Measurements from ENCODE around the gene INHBC.

The INHBC gene

DNA sequence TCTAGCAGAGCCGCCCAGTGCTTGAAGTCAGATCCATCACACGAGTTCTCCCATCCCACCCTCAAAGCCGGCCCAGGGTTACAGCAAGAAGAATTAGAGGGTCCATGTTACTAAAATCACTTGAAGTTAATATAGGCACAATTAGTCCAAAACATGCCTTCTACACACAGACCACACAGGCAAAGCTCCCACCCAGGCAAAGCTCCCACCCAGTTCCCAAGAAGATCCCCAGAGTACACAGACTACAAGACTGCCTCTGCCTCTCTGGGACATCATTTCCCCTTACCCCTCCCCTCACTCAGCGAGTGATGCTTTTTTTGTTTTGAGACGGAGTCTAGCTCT is 28.3 kb downstream of the INHBC start:
- no peak for DNase-seq (ENCODE audit: low read depth, low spot score)
- no peak overlapping the region for H3K4me3 ChIP-seq (ENCODE audit: low read length)

GRCh38 chr12:57464569-57464968 is 30.0 kb downstream of the INHBC start:
- H3K4me3 ChIP-seq (ENCODE audit: low read length): no peak overlapping the region

DNA sequence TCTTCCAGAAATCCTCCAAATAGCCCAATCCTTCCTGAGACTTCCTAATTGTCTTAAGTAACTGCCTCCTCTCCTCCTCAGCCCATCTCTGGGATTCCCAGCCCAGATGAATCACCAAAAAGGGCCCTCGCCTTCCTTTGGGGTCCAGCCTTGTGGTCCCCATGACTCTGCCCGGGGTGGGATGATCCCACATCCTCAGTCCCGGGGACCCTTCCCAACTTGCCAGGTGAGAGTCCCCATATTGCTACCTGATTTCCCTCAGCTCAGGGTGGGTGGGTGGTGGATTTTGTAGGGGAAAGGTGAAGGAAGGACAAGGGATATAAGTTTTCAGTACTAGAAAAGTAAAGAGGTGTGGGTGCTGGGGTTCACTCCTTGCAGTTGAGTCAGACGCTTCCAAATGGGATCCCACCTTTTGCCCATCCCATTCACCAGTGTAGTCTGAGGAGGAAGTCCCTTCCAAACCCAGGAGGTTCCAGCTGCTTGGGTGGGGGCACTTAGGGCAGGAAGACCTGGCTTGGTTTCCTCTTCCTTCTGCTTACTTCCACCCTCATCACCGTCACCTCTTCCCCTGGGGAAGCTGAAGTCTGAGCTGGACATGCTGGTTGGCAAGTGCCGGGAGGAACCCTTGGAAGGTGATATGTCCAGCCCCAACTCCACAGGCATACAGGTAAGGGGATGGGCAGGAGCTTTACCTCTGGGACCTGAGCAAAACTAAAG is 30.6 kb downstream of the INHBC start:
- no peak for DNase-seq (ENCODE audit: low read depth, low spot score)
- H3K4me3 ChIP-seq (ENCODE audit: low read length): no peak overlapping the region

More at GRCh38 chr12:57464569-57464968, 30.0 kb downstream of the INHBC start:
- DNase-seq (ENCODE audit: low read depth, low spot score): no peak

DNA sequence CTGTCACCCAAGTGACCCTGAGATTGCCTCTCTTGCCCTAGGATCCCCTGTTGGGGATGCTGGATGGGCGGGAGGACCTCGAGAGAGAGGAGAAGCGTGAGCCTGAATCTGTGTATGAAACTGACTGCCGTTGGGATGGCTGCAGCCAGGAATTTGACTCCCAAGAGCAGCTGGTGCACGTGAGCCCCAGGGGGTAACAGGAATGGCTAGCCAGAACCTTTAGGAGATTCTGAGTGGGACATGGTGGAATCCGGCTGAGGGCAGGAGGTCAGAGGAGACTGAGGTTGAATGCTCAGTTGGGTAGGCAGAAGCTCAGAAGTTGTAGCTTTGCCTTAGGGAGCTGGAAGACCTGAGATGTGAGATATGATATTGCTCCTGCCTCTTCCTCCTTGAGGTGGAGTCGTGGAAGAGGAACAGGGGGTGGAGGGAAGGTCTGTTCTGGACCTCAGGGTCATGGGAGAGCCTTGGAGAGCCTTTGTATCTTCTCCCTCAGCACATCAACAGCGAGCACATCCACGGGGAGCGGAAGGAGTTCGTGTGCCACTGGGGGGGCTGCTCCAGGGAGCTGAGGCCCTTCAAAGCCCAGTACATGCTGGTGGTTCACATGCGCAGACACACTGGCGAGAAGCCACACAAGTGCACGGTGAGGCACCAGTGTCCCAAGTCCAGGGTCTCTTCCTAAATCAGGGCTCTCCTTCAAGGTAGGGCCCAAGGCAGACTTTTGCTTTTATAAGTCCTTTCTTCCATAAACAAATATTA is 31.3 kb downstream of the INHBC start:
- no peak for DNase-seq (ENCODE audit: low read depth, low spot score)
- H3K4me3 ChIP-seq (ENCODE audit: low read length): no peak overlapping the region

DNA sequence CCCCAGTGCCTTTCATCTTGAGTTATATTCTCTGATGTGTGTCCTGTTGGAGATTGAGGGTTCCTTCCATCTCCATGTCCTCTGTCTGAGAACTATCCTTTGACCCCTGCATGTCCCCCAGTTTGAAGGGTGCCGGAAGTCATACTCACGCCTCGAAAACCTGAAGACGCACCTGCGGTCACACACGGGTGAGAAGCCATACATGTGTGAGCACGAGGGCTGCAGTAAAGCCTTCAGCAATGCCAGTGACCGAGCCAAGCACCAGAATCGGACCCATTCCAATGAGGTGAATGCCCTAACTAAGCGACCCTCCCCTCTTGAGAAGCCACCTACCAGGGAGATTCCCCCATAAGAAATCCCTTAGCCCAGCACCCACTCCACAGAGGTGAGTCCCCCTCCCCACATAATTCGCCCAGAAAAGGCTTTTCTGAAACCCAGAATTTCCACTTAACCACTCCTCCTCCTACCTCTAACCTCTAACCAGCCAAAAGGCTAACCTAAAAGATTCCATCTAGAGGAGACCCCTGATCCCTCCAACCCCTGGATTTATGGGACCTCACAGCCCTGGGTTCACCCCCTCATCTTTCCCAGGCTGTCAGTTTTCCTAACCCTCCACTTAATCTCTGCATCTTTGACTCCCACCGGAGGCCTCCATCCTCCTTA is 32.8 kb downstream of the INHBC start:
- no peak overlapping the region for H3K4me3 ChIP-seq (ENCODE audit: low read length)
- no peak for DNase-seq (ENCODE audit: low read depth, low spot score)

GRCh38 chr12:57467915-57468314 is 33.3 kb downstream of the INHBC start:
- DNase-seq (ENCODE audit: low read depth, low spot score): no peak
- H3K4me3 ChIP-seq (ENCODE audit: low read length): no peak overlapping the region

- no peak overlapping the region for H3K4me3 ChIP-seq (ENCODE audit: low read length)
- no peak for DNase-seq (ENCODE audit: low read depth, low spot score)
Observed at GRCh38 chr12:57469296-57470164, 34.9 kb downstream of the INHBC start.

GRCh38 chr12:57470286-57470969 is 35.8 kb downstream of the INHBC start:
- no peak overlapping the region for H3K4me3 ChIP-seq (ENCODE audit: low read length)
- DNase-seq (ENCODE audit: low read depth, low spot score): no peak

DNA sequence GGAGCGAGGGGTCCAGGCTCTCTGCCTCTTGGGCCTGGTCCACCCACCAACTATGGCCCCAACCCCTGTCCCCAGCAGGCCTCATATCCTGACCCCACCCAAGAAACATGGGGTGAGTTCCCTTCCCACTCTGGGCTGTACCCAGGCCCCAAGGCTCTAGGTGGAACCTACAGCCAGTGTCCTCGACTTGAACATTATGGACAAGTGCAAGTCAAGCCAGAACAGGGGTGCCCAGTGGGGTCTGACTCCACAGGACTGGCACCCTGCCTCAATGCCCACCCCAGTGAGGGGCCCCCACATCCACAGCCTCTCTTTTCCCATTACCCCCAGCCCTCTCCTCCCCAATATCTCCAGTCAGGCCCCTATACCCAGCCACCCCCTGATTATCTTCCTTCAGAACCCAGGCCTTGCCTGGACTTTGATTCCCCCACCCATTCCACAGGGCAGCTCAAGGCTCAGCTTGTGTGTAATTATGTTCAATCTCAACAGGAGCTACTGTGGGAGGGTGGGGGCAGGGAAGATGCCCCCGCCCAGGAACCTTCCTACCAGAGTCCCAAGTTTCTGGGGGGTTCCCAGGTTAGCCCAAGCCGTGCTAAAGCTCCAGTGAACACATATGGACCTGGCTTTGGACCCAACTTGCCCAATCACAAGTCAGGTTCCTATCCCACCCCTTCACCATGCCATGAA is 36.5 kb downstream of the INHBC start:
- no peak for DNase-seq (ENCODE audit: low read depth, low spot score)

DNA sequence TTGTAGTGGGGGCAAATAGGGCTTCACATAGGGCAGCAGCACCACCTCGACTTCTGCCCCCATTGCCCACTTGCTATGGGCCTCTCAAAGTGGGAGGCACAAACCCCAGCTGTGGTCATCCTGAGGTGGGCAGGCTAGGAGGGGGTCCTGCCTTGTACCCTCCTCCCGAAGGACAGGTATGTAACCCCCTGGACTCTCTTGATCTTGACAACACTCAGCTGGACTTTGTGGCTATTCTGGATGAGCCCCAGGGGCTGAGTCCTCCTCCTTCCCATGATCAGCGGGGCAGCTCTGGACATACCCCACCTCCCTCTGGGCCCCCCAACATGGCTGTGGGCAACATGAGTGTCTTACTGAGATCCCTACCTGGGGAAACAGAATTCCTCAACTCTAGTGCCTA is 37.1 kb downstream of the INHBC start:
- no peak for DNase-seq (ENCODE audit: low read depth, low spot score)
- no peak overlapping the region for H3K4me3 ChIP-seq (ENCODE audit: low read length)

More for the DNA sequence above, 36.5 kb downstream of the INHBC start:
- H3K4me3 ChIP-seq (ENCODE audit: low read length): no peak overlapping the region

DNA sequence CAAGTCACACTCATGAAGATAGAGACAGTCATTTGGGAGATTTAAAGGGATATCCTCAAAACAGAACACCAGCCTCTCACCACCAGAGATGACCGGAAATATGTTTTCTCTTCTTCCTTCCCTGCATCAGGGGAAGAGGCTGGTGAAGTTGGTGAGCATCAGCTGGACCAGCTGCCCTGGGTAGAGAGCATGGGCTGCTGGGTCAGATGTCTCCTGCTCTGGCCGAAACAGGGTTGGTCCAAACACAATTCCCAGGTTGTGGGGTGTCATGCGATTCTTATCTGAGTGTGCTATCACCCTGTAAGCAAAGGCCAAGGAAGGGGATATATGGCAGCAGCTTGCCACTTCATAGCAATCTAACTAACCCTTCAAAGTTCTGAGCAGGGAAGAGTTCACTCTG is 37.8 kb downstream of the INHBC start:
- no peak for DNase-seq (ENCODE audit: low read depth, low spot score)
- H3K4me3 ChIP-seq (ENCODE audit: low read length): no peak overlapping the region

GRCh38 chr12:57473392-57473791 is 38.8 kb downstream of the INHBC start:
- DNase-seq (ENCODE audit: low read depth, low spot score): no peak
- H3K4me3 ChIP-seq (ENCODE audit: low read length): no peak overlapping the region

GRCh38 chr12:57473886-57474285 is 39.3 kb downstream of the INHBC start:
- no peak overlapping the region for H3K4me3 ChIP-seq (ENCODE audit: low read length)

GRCh38 chr12:57474430-57474829 is 39.8 kb downstream of the INHBC start:
- H3K4me3 ChIP-seq (ENCODE audit: low read length): no peak overlapping the region
- no peak for DNase-seq (ENCODE audit: low read depth, low spot score)

More at GRCh38 chr12:57473886-57474285, 39.3 kb downstream of the INHBC start:
- no peak for DNase-seq (ENCODE audit: low read depth, low spot score)

DNA sequence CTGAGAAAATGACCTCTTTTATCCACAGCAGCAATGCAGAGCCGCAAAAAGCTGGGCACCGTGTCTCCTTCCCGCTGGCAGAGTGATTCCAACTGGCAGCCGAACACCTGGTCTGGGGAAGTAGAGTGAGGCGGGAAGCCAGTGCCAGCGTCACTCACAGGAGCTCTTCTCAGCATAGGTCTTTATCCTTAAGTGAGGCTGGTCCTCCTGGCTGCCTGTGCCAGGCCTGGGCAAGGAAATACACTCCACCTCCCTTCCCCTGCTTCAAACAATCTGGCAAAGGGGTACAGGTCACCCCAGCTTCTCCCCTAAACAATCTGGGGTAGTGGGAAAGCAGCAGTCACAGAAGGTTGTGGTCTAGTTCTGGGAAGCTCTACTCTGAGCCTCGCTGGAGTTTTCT is 40.3 kb downstream of the INHBC start:
- no peak overlapping the region for H3K4me3 ChIP-seq (ENCODE audit: low read length)

DNA sequence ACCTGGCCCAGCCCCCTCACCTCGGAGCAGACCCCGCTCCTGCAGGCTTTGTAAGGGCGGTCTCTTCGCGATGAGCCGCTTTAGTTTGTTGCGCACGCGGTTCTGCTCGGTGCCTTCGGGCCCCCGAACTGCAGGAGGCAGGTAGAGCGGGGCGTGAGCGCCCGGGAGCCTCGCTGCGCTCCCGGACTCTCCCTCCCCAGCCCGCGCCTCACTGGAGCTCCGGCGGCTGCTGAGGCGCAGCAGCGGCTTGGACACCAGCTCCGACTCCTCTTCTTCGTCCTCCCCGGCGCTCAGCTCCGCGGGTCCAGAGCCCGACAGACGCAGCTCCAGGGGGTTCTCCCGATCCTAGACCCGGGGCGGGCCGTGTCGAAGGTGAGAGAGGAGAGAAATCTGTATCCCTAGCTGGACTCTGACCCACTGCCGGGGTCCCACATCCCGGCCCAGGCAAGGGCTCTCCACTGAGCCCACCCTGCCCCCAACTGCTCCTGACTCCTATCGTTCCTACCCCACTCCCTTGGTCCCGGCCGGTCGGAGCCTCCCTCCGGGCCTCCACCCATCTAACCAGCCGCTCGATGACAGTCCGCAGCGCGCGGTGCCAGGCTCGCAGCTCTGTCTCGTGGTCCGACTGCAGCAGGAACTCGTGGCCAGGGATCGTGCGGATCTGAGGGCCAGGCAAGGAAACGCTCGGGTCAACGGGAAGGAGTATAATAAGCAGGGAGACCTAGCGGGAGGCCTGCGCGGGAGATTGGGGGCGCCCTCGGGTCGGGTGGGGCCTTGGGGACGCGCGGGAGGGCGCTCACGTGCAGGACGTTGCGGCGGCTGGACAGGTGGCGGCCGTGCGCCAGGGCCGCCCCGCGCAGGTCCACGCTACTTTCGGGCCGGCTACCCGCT is 40.9 kb downstream of the INHBC start:
- H3K4me3 ChIP-seq (ENCODE audit: low read length): no peak overlapping the region
- DNase-seq (ENCODE audit: low read depth, low spot score): no peak

More for the DNA sequence above, 40.3 kb downstream of the INHBC start:
- DNase-seq (ENCODE audit: low read depth, low spot score): no peak

Data from Jurkat, Clone E6-1 (cell line).